ENCODE results near the gene KIR3DL2. TPM values are rescaled to one million over a fixed set of nuclear protein-coding genes. Genes with fewer than 3 reads are reported as not detected.
"Not testable (repeated sequence)": the region's sequence is repeated elsewhere in the genome, so short reads cannot be mapped to it uniquely, and the experiment has no call there.

The KIR3DL2 gene
- total and polyA plus RNA-seq, 2 of the 4 experiments (the other 2 are of a cell fraction) = not detected

GRCh38 chr19:54837522-54837921, 12.7 kb upstream of the KIR3DL2 start:
- ATAC-seq (ENCODE audit: low read depth); H3K56ac ChIP-seq (ENCODE audit: extremely low read depth, insufficient read depth, low read length); H2BK5ac ChIP-seq (ENCODE audit: low read depth, low read length, poor library complexity, severe bottlenecking); BruUV-seq (replicated peaks); H2AFZ ChIP-seq (replicated peaks; ENCODE audit: low read length, poor library complexity); CTCF ChIA-PET; DNase-seq; POLR2A ChIA-PET (ENCODE audit: unreplicated experiment); H3K9ac ChIP-seq (ENCODE audit: low read depth, low read length); H2BK120ac ChIP-seq (ENCODE audit: low read depth, low read length); H2AK9ac ChIP-seq (replicated peaks; ENCODE audit: low read depth, low read length, poor library complexity); H3K18ac ChIP-seq (ENCODE audit: low read depth, low read length); H4K20me1 ChIP-seq (ENCODE audit: insufficient read depth, low read length); dilution Hi-C loops (cut with HindIII; ENCODE audit: low sequenced_read_pairs, unreplicated experiment); H4K8ac ChIP-seq (ENCODE audit: low read depth in 2 of 2, low read length in 2 of 2); H2BK15ac ChIP-seq (ENCODE audit: low read depth, low read length); H3K36me3 ChIP-seq (ENCODE audit: control insufficient read depth, insufficient read depth, low read length); intact Hi-C loops (cut with micrococcal nuclease); H3K23ac ChIP-seq (ENCODE audit: low read depth, low read length); H3K14ac ChIP-seq (replicated peaks; ENCODE audit: low read depth, low read length); H2BK20ac ChIP-seq (ENCODE audit: low read depth, low read length); H3K4me1 ChIP-seq (ENCODE audit: control insufficient read depth, insufficient read depth, low read length); H3K9me1 ChIP-seq (ENCODE audit: insufficient read depth, low read length); H4K5ac ChIP-seq (ENCODE audit: low read depth, low read length); H3K27me3 ChIP-seq (ENCODE audit: control insufficient read depth, insufficient read depth, low read length); H2AK5ac ChIP-seq (ENCODE audit: low read depth, low read length); H3K4me3 ChIP-seq (ENCODE audit: insufficient read depth, low read depth, low read length); H3K27ac ChIP-seq (ENCODE audit: insufficient read depth, low read length); in situ Hi-C loops (cut with MboI; ENCODE audit: low sequenced_read_pairs); H4K91ac ChIP-seq (ENCODE audit: insufficient read depth, low read depth, low read length); H3K4ac ChIP-seq (ENCODE audit: low read depth, low read length); H3K79me1 ChIP-seq (ENCODE audit: low read depth in 1 of 2, low read length in 2 of 2); H3K4me2 ChIP-seq (ENCODE audit: low read depth, low read length): not testable (repeated sequence)
- peaks cover 14% of the 10 kb centered on the region; the same call in 1 of the 2 replicates for H3K9me3 ChIP-seq (ENCODE audit: control insufficient read depth, insufficient read depth, low read length)
- no CpG with 5 or more reads among the region's 2 CpGs for WGBS, 2 experiments (ENCODE audit: extremely low coverage in 2 of 2, insufficient read length in 1 of 2)

GRCh38 chr19:54843171-54843570, 7.1 kb upstream of the KIR3DL2 start:
- H3K4ac ChIP-seq (ENCODE audit: low read depth, low read length); H3K27ac ChIP-seq (ENCODE audit: insufficient read depth, low read length); POLR2A ChIA-PET (ENCODE audit: unreplicated experiment); H3K4me1 ChIP-seq (ENCODE audit: control insufficient read depth, insufficient read depth, low read length); H3K9me1 ChIP-seq (ENCODE audit: insufficient read depth, low read length); DNase-seq; H2BK15ac ChIP-seq (ENCODE audit: low read depth, low read length); H3K56ac ChIP-seq (ENCODE audit: extremely low read depth, insufficient read depth, low read length); H3K9ac ChIP-seq (ENCODE audit: low read depth, low read length); H3K36me3 ChIP-seq (ENCODE audit: control insufficient read depth, insufficient read depth, low read length); intact Hi-C loops (cut with micrococcal nuclease); H3K79me1 ChIP-seq (ENCODE audit: low read depth in 1 of 2, low read length in 2 of 2); H4K91ac ChIP-seq (ENCODE audit: insufficient read depth, low read depth, low read length); H3K18ac ChIP-seq (ENCODE audit: low read depth, low read length); ATAC-seq (ENCODE audit: low read depth); H3K23ac ChIP-seq (ENCODE audit: low read depth, low read length); H3K14ac ChIP-seq (replicated peaks; ENCODE audit: low read depth, low read length); H4K8ac ChIP-seq (ENCODE audit: low read depth in 2 of 2, low read length in 2 of 2); H3K4me3 ChIP-seq (ENCODE audit: insufficient read depth, low read depth, low read length); H4K20me1 ChIP-seq (ENCODE audit: insufficient read depth, low read length); H2AK5ac ChIP-seq (ENCODE audit: low read depth, low read length); dilution Hi-C loops (cut with HindIII; ENCODE audit: low sequenced_read_pairs, unreplicated experiment); H2AK9ac ChIP-seq (replicated peaks; ENCODE audit: low read depth, low read length, poor library complexity); H2BK20ac ChIP-seq (ENCODE audit: low read depth, low read length); H2BK120ac ChIP-seq (ENCODE audit: low read depth, low read length); H2AFZ ChIP-seq (replicated peaks; ENCODE audit: low read length, poor library complexity); in situ Hi-C loops (cut with MboI; ENCODE audit: low sequenced_read_pairs); H3K27me3 ChIP-seq (ENCODE audit: control insufficient read depth, insufficient read depth, low read length); H3K4me2 ChIP-seq (ENCODE audit: low read depth, low read length); CTCF ChIA-PET; H2BK5ac ChIP-seq (ENCODE audit: low read depth, low read length, poor library complexity, severe bottlenecking); BruUV-seq (replicated peaks); H4K5ac ChIP-seq (ENCODE audit: low read depth, low read length): not testable (repeated sequence)
- peaks cover 18% of the 10 kb centered on the region for H3K9me3 ChIP-seq (ENCODE audit: control insufficient read depth, insufficient read depth, low read length)
- no CpG with 5 or more reads among the region's 8 CpGs for WGBS, 2 experiments (ENCODE audit: extremely low coverage in 2 of 2, insufficient read length in 1 of 2)
